GM12865 (cell line): Measurements from ENCODE around the gene OR2T2.
A peak's percentile ranks its signal among the peaks of the same experiment; 100 is the strongest.
"Not testable (repeated sequence)": the region's sequence is repeated elsewhere in the genome, so short reads cannot be mapped to it uniquely, and the experiment has no call there.

Experiments
- DNase-seq: peaks from one replicate; pipeline ENCODE4 v3.0.0; 2010; ENCODE audit warnings: low read depth
- H3K4me3 ChIP-seq: 2 replicates; pipeline ENCODE4 v1.5.1; 2011; ENCODE audit warnings: mild to moderate bottlenecking, low read depth, low read length, control low read depth

Gene OR2T2

GRCh38 chr1:248433811-248434415 lies 11.5 kb upstream of the OR2T2 start:
- DNase-seq, H3K4me3 ChIP-seq: not testable (repeated sequence)

DNA sequence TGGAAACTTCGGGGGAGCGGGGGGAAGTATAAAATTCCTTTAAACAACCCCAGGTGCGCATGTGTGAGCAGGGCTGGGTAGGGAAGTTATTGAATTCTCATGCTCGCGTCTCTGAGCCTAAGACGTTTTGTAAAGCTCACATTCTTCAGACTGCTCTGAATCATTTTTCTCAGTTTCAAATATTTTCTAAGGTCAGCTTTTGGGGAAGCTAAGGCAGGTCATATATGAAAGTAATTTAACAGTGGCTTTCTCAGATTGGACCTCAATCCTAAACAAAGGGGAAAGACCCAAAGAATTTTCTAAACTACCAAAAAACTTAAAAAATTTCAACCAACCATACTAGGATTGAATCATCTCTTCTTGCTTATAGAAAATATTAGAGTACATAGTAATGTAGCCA lies 10.5 kb upstream of the OR2T2 start:
- not testable (repeated sequence) for H3K4me3 ChIP-seq
- peak; percentile 27 for DNase-seq

DNA sequence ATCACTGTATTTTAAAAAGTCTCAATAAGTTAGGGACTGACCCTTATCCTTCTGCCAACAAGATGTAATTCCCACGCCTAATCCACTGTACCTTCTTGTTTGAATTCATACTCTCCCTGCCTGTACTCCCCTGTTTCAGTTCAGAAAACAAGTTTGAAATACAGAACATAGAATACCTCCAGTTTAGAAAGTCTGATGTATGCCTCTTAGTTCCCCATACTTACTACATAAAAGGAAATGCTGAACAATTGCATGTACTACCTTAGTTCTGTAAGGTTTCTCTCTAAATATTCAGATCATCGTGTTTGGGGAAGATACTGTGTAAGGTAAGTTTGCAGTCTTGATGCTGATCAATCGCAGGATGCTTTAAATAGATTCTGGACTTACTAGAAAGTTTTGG lies 9.1 kb upstream of the OR2T2 start:
- not testable (repeated sequence) for H3K4me3 ChIP-seq, DNase-seq

DNA sequence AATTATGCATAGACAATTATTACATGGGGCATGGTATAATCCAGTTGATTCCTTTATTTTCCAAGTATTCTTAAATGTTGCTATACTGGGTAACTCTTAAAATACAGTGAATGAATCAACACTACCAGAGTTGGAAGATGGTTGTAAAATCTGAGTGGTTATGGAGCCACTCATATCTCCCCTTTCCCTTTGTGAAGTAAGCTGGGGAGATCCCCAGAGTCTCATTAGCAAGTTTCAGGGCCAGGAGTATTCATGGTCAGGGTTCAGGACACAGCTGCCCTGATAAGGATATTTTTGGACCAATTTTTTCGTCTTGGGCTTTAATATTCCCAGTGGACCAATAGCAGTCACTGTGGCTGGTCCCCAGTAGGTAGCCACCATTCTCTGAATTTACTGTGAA lies 6.8 kb upstream of the OR2T2 start:
- not testable (repeated sequence) for DNase-seq, H3K4me3 ChIP-seq

GRCh38 chr1:248439283-248439682 lies 6.2 kb upstream of the OR2T2 start:
- not testable (repeated sequence) for DNase-seq, H3K4me3 ChIP-seq

DNA sequence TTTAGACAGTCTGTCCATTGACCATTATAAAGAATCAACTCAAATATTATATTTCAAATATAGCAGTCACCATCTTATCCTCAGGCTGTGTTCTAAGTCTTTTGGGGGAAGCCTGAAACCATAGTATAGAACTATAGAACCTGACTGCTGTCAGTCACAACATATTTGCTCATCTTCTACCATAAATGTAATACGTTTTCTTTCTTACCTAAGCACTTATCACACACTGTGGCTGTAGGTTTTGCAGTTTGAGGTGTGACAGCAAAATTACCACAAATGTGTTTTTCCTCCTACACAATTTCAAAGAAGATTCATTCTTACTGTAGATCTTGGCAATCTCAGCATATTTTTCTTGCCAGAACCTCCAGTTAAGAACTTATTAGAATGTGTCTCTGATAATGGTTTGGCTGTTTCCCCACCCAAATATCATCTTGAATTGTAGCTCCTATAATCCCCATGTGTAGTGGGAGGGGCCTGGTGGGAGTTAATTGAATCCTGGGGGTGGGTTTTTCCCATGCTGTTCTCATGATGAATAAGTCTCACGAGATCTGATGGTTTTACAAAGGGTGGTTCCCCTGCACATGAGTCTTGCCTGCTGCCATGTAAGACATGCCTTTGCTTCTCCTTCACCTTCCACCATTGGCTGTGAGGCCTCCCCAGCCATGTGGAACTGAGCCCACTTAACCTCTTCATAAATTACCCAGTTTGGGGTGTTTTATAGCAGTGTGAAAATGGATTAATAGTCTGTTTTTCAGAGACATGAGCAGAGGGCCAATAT lies 2.7 kb upstream of the OR2T2 start:
- DNase-seq, H3K4me3 ChIP-seq: not testable (repeated sequence)

DNA sequence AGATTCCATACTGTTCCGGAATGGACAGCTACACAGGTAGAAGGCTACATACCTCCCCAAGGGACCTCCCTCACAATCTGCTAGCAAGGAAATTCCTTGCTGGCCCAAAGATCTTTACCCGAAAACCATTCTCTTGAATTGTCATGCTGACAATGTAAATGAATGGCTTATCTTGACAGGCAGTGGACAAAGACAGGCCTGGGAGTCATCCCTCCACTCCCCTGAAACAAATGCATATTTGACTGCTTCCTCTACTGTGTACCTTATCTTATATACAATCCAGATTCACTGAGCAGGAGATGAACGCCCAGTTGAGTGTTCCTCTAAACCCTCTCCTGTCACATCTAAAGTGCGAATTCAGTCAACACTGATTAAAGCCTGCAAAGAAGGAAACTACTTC lies 834 bp upstream of the OR2T2 start:
- not testable (repeated sequence) for DNase-seq, H3K4me3 ChIP-seq

- not testable (repeated sequence) for DNase-seq, H3K4me3 ChIP-seq
Measured at GRCh38 chr1:248448409-248449074, 3.1 kb downstream of the OR2T2 start.

DNA sequence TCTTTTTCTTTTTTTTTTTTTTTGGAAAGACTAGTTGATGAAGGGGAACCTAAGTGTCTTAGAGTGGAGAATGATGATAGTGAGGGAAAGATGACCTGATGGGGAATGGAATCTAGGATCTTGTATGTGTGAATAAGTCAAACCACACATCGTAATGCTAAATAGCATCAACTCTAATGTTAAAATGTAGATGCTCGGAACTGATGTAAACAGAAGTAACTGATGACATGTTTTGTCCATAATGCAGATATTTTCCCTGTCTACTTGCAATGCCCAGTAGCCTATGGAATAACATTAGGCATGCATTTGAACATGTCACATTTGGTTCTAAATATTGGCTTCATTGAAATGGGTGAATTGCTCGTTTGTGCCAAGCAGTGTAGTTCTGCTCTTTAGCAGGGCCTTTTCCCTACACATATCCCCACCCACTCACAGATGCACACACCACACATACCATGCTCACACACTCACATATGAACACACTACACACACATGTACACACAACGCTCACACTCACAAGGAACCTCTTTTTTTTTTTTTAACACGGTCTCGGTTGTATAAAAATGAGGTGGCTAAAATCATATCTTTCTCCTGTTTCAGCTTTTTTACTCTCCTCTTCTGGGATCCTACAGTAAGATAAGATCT lies 4.5 kb downstream of the OR2T2 start:
- H3K4me3 ChIP-seq, result peak overlapping the region; percentile 39
- DNase-seq, result not testable (repeated sequence)

DNA sequence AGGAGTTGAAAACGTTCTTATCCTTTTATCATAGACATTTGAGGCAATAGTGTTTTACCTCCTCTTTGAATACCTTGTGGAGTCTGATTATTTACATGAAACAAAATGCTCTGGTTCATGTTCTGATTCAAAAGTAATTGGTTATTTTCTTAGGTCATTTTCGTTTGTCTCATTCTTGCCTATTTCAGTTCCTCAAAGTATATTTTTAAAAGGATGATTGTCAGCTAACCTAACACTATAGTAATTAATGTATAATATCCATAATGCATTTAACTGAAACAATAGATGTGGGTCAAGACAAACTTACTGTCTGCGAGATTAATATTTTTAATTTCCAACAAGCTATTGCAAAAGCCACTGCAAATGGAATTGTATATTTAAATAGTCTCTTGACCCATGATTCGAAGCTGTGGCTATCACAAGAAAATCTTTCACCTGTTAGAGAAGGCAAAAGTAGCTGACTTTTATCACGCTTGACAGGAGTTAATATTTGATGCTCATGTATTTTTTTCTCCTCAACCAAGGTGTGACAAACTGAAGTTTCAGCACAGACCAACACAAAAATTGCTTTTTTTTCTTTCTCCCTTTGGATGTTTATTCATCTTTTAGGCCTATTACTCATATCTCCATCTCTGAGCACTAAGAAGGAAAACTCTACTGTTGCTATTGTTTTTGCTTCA lies 5.2 kb downstream of the OR2T2 start:
- not testable (repeated sequence) for DNase-seq
- peak overlapping the region; percentile 38 for H3K4me3 ChIP-seq

DNA sequence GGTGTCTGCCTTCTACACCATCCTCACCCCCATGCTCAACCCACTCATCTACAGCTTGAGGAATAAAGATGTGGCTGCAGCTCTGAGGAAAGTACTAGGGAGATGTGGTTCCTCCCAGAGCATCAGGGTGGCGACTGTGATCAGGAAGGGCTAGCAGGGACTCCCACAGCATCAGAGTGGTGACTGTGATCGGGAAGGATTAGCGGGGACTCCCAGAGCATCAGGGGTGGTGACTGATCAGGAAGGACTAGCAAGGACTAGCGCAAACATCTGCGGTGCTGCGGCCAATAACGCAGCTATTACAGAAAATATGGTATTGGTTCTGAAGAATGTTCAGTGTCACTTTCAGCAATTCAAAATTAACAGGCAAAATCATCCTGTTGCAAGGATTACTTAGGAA lies 8.2 kb downstream of the OR2T2 start:
- not testable (repeated sequence) for H3K4me3 ChIP-seq, DNase-seq

DNA sequence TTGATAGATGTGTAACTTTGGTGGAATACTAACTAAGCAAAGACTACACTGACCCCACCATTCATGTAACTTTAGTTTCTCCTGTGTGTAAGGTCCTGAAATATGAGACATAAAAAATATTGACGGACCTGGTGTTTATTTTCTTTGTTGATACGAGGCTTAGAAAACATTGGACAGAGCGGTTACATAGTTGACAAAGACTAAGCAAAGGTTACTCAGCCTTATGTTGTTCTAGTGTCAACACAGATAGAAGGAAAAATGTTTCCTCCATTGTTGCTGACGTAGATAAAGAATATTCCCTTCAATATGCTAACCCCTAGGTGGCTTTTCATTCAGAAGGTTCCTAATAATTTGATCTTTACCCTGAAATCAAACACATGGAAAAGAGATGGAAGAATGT lies 9.6 kb downstream of the OR2T2 start:
- H3K4me3 ChIP-seq, DNase-seq: not testable (repeated sequence)

DNA sequence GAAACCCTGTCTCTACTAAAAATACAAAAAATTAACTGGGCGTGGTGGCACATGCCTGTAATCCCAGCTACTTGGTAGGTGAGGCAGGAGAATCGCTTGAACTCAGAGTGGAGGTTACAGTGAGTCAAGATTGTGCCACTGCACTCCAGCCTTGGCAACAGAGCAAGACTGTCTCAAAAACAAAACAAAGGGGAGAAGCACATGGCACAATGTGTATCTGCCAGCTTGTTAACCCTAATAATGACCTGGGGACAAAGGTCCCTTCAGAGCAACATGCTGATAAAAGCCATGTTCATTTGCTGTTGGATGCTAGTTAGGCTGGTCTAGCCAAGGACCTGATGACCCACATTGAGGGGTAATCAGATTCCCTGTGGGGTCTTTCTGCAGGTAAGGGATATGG lies 11.2 kb downstream of the OR2T2 start:
- not testable (repeated sequence) for DNase-seq

GRCh38 chr1:248459117-248459516 lies 13.7 kb downstream of the OR2T2 start:
- not testable (repeated sequence) for DNase-seq, H3K4me3 ChIP-seq

More for the DNA sequence above, 11.2 kb downstream of the OR2T2 start:
- H3K4me3 ChIP-seq, result not testable (repeated sequence)
